SW 1271 (cell line): Measurements from ENCODE around the gene PLIN3.
"Not testable (repeated sequence)": the region's sequence is repeated elsewhere in the genome, so short reads cannot be mapped to it uniquely, and the experiment has no call there.

Source experiments
- DNase-seq, 2 experiments: peaks; one replicate each; lab custom pipeline; 2025; lab: John Stamatoyannopoulos, UW

Gene PLIN3

GRCh38 chr19:4807188-4807587 is 60.3 kb downstream of the PLIN3 start:
- DNase-seq: no peak

DNA sequence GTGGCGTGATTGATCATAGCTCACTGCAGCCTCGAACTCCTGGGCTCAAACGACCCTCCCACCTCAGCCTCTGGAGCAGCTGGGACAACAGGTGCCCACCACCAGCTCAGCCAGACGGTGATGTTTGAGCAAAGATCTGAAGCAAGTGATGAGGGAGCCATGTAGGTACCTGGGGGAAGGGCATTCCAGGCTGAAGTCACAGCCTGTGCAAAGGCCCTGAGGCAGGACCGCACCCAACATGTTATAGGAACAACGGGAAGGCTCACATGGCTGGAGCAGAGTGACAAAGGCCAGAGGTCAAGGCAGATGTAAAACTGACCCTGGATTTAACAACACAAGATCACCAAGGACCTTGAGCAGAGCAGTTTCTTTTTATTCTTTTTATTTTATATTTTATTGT is 61.1 kb downstream of the PLIN3 start:
- DNase-seq: no peak

DNA sequence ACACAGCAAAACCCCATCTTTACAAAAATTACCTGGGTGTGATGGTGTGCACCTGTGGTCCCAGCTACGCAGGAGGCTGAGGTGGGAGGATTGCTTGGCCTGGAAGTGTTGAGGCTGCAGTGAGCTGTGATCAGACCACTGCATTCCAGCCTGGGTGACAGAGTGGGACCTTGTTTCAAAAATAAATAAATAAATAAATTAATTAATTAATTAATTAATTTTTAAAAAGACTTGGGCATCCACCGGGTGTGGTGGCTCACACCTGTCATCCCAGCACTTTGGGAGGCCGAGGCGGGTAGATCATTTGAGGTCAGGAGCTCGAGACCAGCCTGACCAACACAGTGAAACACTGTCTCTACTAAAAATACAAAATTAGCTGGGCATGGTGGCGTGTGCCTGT is 62.3 kb downstream of the PLIN3 start:
- not testable (repeated sequence) for DNase-seq

- peak in 1 of 2 experiments; percentile 31 for DNase-seq
These were observed 63.5 kb downstream of the PLIN3 start for GRCh38 chr19:4803736-4804695.

DNA sequence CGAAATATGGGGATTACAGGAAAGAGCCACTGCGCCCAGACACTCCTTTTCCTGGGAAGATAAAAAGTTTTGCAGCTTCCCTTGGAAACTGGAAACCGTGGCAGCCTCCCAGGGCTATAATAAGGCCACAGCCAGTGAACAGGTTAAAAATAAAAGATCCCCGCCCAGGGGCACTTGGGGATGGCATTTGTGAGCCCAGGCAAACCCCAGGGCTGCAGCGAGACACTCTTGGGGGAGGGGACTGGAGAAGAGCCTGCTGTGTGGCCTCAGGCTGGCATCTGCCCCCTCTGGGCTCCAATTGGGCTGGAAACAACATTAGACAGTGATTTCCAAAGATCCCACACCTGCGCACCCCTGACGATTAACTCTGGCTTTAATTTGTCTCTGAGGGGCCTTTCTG is 64.8 kb downstream of the PLIN3 start:
- DNase-seq: no peak

DNA sequence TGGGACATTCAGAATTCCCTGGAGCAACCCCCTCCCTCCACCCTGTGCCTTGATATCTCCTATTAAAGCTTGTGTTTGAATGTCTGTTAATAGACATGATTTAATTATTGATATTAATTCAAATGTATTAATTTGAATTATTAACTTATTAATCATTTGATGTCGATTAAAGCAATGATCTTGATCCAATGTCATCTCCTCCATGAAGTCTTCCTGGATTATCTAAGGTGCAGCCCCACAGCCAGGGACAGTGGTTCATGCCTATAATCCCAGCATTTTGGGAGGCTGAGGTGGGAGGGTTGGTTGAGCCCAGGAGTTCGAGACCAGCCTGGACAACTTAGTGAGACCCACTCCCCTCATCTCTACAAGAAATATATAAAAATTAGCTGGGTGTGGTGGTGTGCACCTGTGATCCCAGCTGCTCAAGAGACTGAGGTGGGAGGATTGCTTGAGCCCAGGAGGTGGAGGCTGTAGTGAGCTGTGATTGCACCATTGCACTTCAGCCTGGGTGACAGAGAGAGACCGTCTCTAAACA is 66.3 kb downstream of the PLIN3 start:
- no peak for DNase-seq

- DNase-seq: no peak
These were observed 66.8 kb downstream of the PLIN3 start for GRCh38 chr19:4800591-4801081.

GRCh38 chr19:4795400-4795799 is 72.1 kb downstream of the PLIN3 start:
- DNase-seq: no peak

DNA sequence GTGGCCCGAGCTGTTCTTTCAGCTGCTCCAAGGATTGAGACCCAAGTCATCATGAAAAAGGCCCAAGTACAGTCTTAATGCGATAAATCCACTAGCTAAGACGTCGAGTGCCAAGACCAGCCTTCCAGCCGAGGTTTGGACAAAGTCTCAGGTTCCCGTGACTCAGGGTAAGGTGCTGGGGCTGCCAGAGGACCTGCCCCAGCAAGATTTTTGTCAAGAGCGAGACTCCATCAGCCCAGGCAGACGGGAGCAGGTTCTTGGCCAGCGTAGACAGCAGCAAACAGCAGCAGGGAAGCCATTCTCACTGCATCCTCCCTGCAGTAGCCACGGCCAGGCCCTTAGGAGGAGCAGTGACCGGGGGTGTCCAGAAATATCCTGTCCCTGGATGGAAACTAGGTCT is 72.5 kb downstream of the PLIN3 start:
- DNase-seq: no peak

DNA sequence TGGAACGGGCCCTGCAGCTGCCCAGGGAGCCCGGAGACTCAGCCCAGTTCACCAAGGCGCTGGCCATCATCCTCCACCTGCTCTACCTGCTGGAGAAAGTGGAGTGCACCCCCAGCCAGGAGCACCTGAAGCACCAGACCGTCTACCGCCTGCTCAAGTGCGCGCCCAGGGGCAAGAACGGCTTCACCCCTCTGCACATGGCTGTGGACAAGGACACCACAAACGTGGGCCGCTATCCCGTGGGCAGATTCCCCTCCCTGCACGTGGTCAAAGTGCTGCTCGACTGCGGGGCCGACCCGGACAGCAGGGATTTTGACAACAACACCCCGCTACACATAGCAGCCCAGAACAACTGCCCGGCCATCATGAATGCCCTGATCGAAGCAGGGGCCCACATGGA is 74.2 kb downstream of the PLIN3 start:
- DNase-seq: not testable (repeated sequence)

DNA sequence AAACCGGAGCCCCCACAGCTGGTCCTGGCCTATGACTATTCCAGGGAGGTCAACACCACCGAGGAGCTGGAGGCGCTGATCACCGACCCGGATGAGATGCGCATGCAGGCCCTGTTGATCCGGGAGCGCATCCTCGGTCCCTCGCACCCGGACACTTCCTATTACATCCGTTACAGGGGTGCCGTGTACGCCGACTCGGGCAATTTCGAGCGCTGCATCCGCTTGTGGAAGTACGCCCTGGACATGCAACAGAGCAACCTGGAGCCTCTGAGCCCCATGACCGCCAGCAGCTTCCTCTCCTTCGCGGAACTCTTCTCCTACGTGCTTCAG is 74.6 kb downstream of the PLIN3 start:
- DNase-seq: not testable (repeated sequence)

DNA sequence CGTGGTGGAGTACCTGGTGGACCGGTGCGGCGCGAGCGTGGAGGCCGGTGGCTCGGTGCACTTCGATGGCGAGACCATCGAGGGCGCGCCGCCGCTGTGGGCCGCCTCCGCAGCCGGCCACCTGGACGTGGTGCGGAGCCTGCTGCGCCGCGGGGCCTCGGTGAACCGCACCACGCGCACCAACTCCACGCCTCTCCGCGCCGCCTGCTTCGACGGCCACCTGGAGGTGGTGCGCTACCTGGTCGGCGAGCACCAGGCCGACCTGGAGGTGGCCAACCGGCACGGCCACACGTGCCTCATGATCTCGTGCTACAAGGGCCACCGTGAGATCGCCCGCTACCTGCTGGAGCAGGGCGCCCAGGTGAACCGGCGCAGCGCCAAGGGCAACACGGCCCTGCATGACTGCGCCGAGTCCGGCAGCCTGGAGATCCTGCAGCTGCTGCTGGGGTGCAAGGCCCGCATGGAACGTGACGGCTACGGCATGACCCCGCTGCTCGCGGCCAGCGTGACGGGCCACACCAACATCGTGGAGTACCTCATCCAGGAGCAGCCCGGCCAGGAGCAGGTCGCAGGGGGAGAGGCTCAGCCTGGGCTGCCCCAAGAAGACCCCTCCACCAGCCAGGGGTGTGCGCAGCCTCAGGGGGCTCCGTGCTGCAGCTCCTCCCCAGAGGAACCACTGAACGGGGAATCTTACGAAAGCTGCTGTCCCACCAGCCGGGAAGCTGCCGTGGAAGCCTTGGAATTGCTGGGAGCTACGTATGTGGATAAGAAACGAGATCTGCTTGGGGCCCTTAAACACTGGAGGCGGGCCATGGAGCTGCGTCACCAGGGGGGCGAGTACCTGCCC is 75.2 kb downstream of the PLIN3 start:
- not testable (repeated sequence) for DNase-seq

DNA sequence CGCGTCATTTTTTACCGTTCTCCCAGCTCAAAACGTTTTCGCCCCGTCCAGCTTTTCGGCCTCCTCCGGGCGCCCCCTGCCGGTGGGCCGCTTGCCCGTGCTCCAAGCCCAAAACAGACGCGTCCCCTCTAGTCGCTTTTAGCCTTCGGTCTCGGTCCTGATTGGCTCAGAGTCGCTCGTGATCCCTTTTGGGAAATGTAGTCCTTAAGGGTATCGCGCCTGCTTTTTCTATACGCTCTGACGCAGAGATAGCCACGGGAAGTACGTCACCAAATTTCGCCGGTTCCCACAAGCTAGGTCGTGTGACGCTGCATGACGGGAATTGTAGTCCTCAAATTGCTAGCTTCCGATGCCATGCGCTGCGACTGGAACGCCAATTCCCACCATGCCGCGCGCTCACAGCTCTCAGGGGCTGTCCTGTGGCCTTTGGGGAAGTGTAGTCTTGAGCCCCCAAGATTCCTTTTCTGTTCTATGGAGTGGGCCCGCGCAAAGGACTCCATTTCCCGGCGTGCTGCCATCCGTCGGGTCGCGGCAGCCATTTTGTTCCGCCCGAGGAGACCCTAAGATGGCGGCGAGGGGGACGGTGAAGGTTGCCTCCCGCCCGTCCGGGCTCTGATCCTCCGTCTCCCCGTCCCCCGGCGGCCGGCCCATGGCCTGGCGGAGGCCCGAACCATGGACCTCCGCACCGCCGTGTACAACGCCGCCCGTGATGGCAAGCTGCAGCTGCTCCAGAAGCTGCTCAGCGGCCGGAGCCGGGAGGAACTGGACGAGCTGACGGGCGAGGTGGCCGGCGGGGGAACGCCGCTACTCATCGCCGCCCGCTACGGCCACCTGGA is 76.1 kb downstream of the PLIN3 start, which contains the start of gene FEM1A:
FEM1A (plus strand) TSS at position 552 of the 836 bp plus-strand sequence; CDS start at position 673, 121 bp downstream.
- peak; percentile 100 for DNase-seq
